NCI-H774 (cell line): ENCODE data around the gene ZBTB42.

Experiments
- DNase-seq: peaks from one replicate; lab custom pipeline; 2025; lab: John Stamatoyannopoulos, UW

ZBTB42 gene

DNA sequence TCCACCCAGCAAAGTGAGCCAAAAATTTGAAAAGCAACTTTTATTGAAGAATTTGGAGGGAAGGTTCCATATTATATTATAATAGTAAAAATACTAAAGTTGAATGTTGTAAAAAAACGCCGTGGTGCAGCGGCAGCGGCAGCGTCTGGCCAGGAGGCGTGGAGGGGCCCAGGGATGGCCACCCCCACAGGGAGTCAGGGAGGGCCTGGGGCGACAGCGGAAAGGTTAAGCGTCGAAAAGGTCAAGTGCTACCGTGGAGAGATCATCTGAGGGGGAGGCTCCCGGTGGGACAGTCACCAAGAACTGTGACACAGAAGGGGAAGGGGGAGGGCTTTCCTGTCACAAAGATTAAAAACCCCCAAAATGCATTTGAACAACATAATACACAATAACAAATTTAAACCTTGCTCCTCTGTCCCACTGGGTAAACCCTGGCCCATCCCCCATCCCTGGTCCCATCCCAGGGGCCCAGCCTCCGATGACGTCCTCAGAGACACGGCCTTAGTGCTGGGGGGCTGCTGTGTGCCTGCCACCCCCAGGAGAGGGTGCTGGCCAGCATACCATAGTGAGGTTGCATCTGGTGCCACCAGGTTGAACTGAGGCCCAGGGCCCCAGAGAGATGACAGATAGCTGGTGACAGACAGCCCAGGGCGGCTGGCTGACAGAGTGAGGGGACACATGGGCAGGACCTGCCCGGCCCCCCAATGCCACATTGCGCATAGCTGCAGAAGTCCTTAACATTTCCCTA, 31.4 kb upstream of the ZBTB42 start:
- no peak for DNase-seq

GRCh38 chr14:104770072-104770579, 30.8 kb upstream of the ZBTB42 start:
- DNase-seq: no peak

DNA sequence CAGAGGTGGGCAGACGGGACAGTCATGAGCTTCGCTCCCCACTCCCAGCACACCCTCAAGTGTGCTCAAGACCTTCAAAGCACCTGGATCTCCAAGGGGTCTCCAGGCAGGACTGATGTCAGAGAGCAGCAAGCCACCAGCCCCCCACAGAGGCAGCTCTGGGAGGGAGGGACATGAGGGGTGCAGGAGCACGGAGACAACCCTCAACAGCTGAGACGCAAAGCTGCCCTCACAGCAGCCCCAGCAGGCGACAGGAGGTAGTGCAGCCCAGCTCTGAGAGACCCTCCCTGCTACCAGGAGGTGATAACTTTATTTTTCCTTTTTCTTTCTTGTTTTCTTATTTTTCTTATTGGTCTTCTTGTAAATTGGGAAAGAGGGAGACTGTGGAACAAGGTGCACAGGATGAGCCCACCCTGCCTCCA, 30.0 kb upstream of the ZBTB42 start:
- no peak for DNase-seq

DNA sequence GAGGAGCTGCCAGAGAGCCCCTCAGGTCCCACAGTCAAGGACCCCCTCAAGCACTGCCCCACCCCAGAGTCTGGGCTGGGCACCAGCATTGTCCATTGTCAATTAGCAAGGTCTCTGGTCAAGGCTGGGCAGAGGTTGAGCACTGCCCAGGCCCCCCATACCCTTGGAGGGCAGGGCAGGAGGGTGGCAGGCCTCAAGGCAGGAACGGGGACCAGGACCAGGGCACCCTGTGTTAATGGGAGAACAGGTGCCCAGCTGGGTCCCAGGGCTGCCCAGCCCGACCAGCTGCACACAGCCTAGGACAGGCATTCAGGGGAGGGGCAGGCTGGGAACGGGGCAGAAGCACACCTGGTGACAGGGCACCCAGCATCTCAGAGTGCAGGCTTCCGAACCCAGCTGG, 29.5 kb upstream of the ZBTB42 start:
- no peak for DNase-seq

DNA sequence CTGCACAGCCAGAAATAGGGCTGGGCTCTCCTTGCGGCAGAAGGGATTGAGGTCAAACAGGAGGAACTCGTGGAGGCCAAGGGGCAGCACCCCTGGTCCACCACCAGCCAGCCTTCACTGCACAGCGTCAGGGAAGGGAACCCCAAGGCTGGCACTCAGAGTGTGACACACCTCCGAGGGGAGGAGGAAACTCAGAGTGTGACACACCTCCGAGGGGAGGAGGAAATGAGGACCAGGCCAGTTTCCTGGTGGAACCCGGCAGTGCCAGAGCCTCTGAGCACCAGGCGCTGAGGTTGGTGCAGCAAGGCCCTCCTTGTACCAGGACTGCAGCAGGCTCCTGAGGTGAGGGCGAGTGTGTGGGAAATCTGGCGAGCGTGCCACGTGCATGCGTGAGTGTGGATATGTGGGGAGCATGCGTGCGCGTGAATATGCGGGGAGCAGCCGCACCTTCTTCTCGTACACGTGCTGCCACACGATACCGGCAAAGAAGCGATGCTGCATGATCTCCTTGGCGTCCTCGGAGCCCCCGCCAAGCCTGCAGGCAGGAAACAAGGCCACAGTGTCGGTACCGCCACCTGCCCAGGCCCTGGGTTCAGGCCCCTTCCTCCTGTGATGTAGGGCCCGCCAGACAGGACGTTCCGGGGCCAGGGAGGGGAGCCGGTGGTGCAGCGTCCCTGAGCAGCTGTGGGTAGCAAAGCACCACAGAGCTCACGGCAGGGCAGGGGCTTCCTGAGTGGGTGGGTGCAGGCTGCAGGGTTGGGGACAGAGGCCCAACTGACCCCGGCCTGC, 28.8 kb upstream of the ZBTB42 start:
- no peak for DNase-seq

DNA sequence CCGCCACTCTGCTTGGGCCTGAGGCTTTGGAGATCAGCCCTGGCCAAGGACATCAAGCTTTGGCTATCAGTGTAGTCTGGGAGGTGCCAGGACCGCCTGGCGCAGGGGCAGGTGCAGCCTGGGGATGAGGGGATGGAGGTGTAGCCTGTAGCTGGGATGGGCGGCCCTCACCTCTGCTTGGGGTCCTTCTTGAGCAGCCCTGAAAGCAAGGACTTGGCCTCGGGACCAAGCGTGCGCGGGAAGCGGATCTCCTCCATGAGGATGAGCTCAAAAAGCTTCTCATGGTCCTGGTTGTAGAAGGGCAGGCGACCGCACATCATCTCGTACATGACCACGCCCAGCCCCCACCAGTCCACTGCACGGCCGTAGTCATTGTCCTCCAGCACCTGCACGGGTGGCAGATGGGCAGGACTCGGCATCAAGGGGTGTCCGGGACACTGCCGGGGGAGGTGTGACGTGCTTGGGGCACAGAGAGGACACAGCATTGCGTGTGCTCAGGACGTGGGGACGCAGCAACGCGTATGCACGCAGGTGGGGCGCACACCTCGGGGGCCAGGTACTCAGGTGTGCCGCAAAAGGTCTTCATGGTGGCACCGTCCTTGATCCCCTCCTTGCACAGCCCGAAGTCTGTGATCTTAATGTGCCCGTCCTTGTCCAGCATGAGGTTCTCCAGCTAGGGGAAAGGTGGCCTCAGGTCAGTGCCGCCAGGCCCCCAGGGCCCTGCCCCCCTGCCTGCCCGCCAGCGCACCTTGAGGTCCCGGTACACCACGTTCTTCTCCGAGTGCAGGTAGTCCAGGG, 28.0 kb upstream of the ZBTB42 start:
- DNase-seq: no peak

- DNase-seq: no peak
Observed at GRCh38 chr14:104773505-104774452, 27.1 kb upstream of the ZBTB42 start.

DNA sequence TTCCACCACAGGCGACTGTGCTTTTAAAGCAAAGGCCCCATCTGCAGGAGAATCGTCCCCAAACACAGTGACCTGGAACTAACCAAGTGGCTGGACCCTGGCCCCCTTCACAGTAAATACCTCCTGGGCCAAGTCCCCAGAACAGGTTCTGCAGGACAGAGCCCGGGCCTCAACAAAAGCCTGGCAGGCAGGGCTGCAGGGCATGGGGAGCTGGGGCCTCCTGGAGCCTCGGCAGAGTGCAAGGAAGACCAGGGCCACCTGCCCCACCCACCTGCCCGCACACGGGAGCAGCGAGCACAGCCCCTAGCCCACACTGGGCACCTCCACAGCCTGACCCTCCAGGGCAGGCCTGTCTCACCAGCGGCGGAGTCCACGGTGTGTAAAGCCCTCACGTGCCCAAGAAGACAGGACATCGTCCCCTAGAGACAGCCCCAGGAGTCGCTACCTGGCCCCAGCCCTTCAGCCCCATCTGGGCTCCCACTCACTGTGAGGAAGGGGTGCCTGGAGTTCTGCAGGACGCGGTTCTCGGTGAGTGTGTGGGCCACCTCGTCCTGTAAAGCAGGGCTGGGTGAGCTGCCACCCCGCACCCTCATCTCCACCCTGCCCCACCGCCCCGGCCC, 26.3 kb upstream of the ZBTB42 start:
- no peak for DNase-seq

DNA sequence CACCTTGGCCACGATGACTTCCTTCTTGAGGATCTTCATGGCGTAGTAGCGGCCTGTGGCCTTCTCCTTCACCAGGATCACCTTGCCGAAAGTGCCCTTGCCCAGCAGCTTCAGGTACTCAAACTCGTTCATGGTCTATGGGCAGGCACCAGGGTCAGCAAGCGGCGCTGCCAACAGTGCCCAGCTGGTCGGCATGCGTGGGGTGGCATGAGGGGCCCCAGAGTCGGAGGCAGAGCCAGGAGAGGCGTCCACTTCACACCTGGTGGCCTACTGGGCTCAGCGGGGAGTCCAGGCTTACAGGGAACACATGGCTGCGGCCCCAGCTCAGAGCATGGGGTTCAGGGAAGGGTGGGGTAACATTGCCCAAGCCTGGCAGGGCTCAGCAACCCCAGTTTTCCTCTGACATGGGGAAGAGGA, 25.8 kb upstream of the ZBTB42 start:
- no peak for DNase-seq

DNA sequence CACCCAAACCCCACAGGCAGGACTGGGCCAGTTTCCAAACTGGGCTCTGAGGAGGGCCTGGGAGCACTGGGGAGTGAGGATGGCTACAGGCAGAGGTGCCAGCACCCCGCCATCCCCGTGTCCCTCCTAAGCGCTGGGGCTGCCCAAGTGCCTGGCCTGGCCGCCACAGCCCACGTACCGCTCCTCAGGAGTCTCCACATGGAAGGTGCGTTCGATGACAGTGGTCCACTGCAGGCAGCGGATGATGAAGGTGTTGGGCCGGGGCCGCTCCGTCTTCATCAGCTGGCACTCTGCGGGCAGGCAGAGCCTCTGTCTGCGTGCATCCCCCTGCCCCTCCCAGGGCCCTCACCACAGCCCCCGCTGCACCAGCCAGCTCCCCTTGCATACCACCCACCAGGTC, 24.4 kb upstream of the ZBTB42 start:
- DNase-seq: no peak

DNA sequence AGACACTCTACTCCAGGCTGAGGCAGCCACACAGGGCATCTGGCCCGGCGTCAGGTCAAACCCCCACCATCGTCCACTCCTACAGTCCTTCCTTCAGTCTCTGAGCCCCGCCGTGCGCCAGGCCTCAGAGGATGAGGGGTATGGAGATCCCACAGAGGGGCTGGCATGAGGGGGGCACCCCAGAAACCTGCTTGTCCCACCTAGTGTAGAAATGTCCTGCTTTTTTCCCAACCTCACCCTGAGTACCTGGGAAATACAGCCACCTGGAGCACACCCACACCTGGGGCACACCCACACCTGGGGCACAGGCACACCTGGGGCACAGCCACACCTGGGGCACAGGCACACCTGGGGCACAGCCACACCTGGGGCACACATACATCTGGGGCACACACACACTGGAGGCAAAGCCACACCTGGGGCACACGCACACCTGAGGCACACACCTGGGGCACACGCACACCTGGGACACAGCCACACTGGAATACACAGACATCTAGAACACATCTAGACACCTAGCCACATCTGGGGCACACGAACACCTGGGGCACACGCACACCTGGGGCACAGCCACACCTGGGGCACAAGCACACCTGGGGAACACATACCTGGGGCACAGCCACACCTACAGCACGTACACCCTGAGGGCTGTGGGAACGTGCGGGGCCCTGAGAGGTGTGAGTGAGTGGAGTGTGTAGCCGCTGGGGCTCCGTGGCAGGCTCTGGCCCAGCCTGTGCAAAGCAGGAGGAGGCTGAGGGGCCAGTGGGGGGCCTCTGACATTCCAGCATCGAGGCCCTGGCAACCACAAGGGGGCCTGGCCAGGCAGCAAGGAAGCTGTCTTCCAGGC, 23.7 kb upstream of the ZBTB42 start:
- DNase-seq: no peak

GRCh38 chr14:104777808-104778249, 23.1 kb upstream of the ZBTB42 start:
- DNase-seq: no peak

- DNase-seq: no peak
Observed at GRCh38 chr14:104778694-104779331, 22.1 kb upstream of the ZBTB42 start.

- DNase-seq: no peak
Observed at GRCh38 chr14:104779776-104780512, 21.0 kb upstream of the ZBTB42 start.

GRCh38 chr14:104780513-104781030, 20.3 kb upstream of the ZBTB42 start:
- no peak for DNase-seq

DNA sequence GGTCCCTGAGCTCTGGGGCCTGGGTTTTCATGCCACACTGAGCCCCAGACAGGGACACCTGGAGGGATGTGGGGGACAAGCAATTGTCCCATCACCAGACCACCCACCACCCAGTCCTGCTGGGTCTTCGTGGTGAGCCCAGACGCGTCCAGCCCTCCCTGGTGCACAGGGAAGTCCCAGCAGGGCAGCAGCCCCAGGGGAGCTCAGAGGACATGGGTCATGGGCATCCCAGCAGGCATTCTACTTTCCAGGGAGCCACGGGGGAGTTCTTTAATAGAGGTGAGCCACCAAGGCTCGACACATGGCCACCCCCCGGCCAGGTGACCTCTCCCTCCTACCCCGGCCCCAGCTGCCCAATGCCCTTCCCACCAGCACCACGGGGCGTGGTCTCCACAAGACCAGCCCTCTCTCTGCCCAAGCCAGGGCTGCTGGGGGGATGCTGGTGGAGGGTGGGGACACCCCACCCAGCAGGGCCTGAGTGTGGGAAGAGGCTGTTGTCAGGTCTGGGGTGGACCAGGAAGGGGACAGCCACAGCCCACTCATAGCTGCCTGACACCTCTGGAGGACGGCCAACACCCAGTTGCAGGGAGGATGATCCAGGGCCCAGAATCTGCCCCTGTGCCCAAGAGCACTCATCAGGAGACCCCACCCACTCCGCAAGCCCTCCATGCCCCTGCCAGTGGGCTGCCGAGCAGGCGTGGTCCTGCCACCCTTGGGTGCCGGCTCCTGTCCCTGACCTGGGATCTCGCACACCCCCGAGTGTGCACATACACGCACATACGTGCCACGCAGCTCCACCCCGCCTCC, 19.4 kb upstream of the ZBTB42 start:
- no peak for DNase-seq

- no peak for DNase-seq
Observed at GRCh38 chr14:104782086-104782807, 18.7 kb upstream of the ZBTB42 start.
